GM10248 (cell line): Measurements from ENCODE around the gene PLA2G4B.

Experiments
- CTCF ChIA-PET: fragments of 300-600 bp; sonication (Branson Sonifier 250); formaldehyde crosslinking; extraction: SDS; loops from one replicate; lab custom pipeline; 2021; ENCODE audit warnings: antibody characterized with exemption; lab: Yijun Ruan, JAX
- POLR2A ChIA-PET: fragments of 350-650 bp; sonication (Branson Sonifier 250); formaldehyde crosslinking; extraction: SDS; loops from one replicate; lab custom pipeline; 2020; ENCODE audit warnings: antibody characterized with exemption; lab: Yijun Ruan, JAX
- DNase-seq: peaks from one replicate; pipeline ENCODE4 v3.0.0; 2012; ENCODE audit errors: extremely low spot score
- TF ChIP-seq, protein P1 (sequence below): IDR thresholded peaks from 2 replicates; pipeline ENCODE4 v1.5.1; 2012; ENCODE audit warnings: mild to moderate bottlenecking, low read depth; ENCODE audit errors: extremely low read depth, missing control alignments, control extremely low read depth

The PLA2G4B gene

DNA sequence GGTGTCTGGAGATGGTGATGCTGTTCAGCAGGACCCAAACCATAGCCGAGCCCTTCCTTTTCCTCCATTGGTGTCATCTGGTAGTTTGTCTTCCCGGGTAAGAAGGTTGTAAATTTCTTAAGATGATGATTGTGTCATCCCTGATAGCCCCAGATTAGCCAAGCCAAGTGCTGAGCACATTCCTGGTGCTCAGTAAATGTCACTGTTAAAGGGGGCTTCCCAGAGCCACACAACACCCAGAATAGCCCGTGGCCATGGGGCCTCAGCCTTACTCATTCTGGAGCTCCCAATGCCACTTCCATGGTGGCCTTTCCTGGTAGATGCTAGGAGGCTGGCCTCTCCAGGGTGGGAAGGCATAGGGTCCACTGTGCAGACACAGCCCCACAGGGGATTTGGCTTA is 4.6 kb upstream of the PLA2G4B start:
- DNase-seq = no peak
- TF ChIP-seq, protein P1, sequence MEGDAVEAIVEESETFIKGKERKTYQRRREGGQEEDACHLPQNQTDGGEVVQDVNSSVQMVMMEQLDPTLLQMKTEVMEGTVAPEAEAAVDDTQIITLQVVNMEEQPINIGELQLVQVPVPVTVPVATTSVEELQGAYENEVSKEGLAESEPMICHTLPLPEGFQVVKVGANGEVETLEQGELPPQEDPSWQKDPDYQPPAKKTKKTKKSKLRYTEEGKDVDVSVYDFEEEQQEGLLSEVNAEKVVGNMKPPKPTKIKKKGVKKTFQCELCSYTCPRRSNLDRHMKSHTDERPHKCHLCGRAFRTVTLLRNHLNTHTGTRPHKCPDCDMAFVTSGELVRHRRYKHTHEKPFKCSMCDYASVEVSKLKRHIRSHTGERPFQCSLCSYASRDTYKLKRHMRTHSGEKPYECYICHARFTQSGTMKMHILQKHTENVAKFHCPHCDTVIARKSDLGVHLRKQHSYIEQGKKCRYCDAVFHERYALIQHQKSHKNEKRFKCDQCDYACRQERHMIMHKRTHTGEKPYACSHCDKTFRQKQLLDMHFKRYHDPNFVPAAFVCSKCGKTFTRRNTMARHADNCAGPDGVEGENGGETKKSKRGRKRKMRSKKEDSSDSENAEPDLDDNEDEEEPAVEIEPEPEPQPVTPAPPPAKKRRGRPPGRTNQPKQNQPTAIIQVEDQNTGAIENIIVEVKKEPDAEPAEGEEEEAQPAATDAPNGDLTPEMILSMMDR = no peak
- CTCF ChIA-PET = interaction anchor here (1.3 to 1.8 kb wide), 3 partner anchors 10 to 70 kb away, joined by 3 to 4 read pairs (median 3); no protein-coding TSS in a partner anchor
- POLR2A ChIA-PET = no interaction called here

DNA sequence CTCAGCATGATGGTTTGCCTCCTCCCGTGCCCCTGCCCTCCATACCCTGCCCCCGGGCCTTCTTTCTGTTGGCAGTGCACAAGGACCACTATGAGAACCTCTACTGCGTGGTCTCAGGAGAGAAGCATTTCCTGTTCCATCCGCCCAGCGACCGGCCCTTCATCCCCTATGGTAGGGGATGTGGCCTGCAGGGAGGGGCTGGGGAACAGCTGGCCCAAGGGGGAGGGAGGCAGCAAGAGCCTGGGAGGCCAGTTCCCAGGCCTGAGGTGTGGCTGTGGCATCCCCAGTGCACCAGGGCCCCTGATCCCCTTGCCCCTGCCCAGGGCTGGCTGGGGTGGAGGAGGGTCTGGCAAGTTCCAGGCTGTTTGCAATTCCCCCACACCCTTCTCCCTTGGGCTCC is 2.6 kb upstream of the PLA2G4B start:
- DNase-seq = no peak
- CTCF ChIA-PET = no interaction called here
- TF ChIP-seq, protein P1 = no peak
- POLR2A ChIA-PET = no interaction called here

DNA sequence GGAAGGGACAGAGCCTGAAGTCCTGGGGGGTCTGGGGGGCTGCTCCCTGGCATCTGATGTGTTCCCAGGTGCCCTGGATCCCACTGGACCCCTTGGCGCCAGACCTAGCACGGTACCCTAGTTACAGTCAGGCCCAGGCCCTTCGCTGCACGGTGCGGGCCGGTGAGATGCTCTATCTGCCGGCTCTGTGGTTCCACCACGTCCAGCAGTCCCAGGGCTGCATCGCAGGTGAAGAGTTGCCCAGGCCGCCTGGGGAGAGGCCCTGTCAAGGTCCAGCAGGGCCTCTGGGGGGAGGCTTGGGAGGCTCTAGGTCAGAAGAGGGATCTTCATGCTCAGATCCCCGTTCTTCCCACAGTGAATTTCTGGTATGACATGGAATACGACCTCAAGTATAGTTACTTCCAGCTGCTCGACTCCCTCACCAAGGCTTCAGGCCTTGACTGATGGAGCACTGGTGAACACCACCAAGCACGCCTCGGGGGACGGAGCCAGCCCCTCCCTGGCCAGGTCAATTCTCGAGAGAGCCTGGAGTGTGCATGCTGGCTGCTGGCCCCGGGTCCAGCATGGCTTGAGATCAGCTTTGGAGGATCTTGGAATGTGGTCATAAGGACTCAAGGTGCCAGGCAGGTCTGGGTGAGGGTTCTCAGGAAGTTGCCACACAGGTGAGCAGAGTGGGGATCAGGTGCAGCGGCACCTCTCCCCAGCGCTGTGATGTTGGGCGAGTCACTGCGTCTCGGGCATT is 1.8 kb upstream of the PLA2G4B start:
- TF ChIP-seq, protein P1 = no peak
- CTCF ChIA-PET = no interaction called here
- no peak for DNase-seq
- POLR2A ChIA-PET = interaction anchor here (0.6 kb wide), 1 partner anchor 183 kb away, joined by 3 read pairs; no protein-coding TSS in a partner anchor

DNA sequence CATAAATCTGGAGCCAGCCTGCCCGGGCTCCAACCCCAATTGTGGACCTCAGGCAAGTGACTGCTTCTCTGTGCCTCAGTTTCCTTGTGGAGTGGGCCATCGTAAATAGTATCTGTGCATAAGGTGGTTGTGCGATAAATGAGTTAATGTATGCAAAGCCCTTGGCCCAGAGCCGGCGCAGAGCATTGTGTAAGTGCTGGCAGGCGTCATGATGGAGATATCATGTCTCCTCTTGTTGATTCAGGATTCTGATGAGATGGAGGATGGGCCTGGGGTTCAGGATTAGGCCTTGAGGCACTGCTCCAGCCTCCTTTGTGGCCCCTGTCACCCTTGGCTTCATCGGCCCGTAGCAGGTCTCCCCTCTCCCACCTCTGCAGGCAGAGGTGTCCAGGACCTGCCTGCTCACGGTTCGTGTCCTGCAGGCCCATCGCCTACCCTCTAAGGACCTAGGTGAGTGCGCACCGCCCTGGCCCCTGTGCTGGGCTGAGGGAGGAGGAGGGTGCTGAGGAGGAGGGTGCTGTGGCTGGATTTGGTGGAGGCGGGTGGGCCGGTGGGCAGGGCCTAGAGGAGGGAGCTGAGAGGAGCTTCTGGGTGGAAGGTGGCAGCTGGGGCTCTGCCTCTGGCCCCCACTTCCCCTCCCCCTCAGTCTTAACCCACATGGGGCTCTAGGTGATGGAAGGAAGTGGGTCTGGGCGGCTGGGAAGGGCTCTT is 1.3 kb downstream of the PLA2G4B start:
- POLR2A ChIA-PET = no interaction called here
- TF ChIP-seq, protein P1 = no peak
- CTCF ChIA-PET = interaction anchor here (0.7 to 1.2 kb wide), 2 partner anchors 13 to 21 kb away, joined by 3 read pairs; no protein-coding TSS in a partner anchor

DNA sequence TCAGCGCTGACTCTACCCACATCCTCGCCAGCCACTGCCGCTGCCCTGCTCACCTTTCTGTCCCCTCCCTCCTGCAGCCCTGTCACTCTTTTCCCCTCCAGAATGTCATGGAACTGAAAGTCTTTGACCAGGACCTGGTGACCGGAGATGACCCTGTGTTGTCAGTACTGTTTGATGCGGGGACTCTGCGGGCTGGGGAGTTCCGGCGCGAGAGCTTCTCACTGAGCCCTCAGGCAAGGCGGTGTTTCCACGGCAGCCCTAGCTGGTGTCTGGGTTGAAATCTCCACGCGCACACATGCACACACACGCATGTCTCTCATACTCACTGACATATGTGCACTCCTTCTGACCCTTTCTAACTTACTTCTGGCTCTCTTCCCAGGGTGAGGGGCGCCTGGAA is 2.0 kb downstream of the PLA2G4B start:
- TF ChIP-seq, protein P1 = no peak
- no peak for DNase-seq
- POLR2A ChIA-PET = no interaction called here
- CTCF ChIA-PET = no interaction called here

More for the DNA sequence above, 1.3 kb downstream of the PLA2G4B start:
- DNase-seq = no peak

DNA sequence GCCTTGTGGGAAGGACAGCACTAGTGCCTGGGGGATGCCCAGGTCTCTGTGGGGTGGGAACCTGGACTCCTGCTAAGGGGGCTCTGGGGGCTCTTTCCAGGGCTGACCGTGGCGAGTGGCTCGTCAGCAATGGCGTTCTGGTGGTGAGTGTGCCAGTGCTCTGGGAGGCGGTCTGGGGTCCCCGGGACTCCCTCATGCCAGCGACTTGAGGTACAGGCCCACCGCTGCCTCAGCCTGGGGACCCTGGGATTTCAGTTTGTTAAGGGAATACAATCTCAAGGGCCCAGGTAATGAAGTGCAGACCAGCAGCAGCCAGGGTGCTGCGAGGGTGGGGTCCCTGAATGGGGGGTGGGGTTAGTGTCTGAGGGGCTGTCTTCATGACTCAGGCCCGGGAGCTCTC is 2.5 kb downstream of the PLA2G4B start:
- TF ChIP-seq, protein P1 = no peak
- ChIA-PET CTCF (no interaction called here), POLR2A (no interaction called here)
- DNase-seq = no peak
